ENCODE results near the gene PRSS35.

Gene PRSS35

GRCh38 chr6:83574783-83575182 is 62.4 kb downstream of the PRSS35 start:
- H3K36me3 ChIP-seq (ENCODE audit: control insufficient read depth, insufficient read depth, low read length): no peaks in the 10 kb centered on the region
- H3K4me3 ChIP-seq (ENCODE audit: low read depth, low read length): no peak overlapping the region
- H3K9me3 ChIP-seq (ENCODE audit: control insufficient read depth, insufficient read depth, low read depth, low read length): 0 out of 2 replicates have a peak, but pooled peaks cover 1% of the 10 kb centered on the region
- H3K27me3 ChIP-seq (ENCODE audit: control insufficient read depth, insufficient read depth, low read length): no peaks in the 10 kb centered on the region
- no peak overlapping the region for H3K27ac ChIP-seq (ENCODE audit: low read depth, low read length)
- H3K9ac ChIP-seq (ENCODE audit: low read length): no peak overlapping the region
- H3K4me1 ChIP-seq (ENCODE audit: control insufficient read depth, insufficient read depth, low read length): no peaks in the 10 kb centered on the region

Measured in HUES6 (cell line).